Measurements from ENCODE around the gene TARBP1. TPM values are rescaled to one million over a fixed set of nuclear protein-coding genes. Genes with fewer than 3 reads are reported as not detected.

Gene TARBP1
- total and polyA plus RNA-seq, 2 of the 13 experiments (the other 11 are each of a cell fraction or from before 2014, with no cell fraction given) = 37.7 to 67.0 TPM

DNA sequence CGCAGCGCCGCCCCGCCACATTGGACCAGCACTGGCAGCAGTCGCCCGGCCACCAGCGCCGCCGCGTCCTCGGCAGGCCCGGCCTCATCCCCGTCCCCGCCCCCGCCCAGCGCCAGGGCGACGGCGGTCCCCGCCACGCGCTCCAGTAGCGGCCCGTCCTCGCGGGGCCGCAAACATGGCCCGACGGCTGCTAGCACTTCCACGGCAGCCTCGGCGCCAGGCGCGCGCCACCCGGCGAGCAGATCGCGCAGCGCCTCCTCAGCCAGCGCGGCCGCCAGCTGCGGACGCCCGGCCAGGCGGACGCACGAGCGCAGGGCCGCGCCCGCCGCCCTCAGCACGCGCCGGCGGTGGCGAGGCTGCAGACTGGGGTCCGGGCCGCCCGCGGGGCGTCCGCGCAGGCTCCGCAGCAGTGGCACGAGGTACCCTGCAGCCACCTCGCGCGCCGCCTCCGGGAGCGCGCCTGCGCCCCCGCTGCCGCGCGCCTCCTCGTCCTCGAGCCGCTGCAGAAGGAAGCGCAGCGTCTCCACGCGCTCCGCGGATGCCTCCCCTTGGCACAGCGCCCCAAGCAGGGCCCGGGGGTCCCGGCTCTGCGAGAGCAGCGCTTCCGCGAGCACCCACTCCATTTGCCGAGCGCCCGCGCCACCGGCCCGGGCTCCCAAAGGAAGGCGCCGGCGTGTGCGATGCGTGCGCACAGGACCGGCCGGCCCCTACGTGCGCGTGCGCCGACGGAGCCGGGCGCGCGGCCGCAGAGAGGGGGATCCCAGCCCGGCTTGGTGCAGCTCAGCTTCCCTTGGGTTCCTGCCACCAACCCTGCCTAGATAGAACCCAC lies at the start of gene TARBP1 (continued):
- no peak for TF ChIP-seq ZNF414 (CRISPR knock-in tag; IDR thresholded peaks at IDR 0.05)
- TF ChIP-seq ZFX (CRISPR knock-in tag; IDR thresholded peaks at IDR 0.05; ENCODE audit: low read depth) = peak; percentile 77; the same call in 1 of the 2 replicates
- TF ChIP-seq ZNF550 (CRISPR knock-in tag; IDR thresholded peaks at IDR 0.05; ENCODE audit: borderline replicate concordance) = no peak
- TF ChIP-seq RFX3 (CRISPR knock-in tag; IDR thresholded peaks at IDR 0.05) = no peak
- no peak; the same call in 1 of the 2 replicates for TF ChIP-seq ZNF558 (CRISPR knock-in tag; IDR thresholded peaks at IDR 0.05; ENCODE audit: borderline replicate concordance)
- TF ChIP-seq, protein P1, sequence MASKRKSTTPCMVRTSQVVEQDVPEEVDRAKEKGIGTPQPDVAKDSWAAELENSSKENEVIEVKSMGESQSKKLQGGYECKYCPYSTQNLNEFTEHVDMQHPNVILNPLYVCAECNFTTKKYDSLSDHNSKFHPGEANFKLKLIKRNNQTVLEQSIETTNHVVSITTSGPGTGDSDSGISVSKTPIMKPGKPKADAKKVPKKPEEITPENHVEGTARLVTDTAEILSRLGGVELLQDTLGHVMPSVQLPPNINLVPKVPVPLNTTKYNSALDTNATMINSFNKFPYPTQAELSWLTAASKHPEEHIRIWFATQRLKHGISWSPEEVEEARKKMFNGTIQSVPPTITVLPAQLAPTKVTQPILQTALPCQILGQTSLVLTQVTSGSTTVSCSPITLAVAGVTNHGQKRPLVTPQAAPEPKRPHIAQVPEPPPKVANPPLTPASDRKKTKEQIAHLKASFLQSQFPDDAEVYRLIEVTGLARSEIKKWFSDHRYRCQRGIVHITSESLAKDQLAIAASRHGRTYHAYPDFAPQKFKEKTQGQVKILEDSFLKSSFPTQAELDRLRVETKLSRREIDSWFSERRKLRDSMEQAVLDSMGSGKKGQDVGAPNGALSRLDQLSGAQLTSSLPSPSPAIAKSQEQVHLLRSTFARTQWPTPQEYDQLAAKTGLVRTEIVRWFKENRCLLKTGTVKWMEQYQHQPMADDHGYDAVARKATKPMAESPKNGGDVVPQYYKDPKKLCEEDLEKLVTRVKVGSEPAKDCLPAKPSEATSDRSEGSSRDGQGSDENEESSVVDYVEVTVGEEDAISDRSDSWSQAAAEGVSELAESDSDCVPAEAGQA (IDR thresholded peaks at IDR 0.05; ENCODE audit: low read depth) = no peak
- TF ChIP-seq, protein P1 (CRISPR knock-in tag; IDR thresholded peaks at IDR 0.05; ENCODE audit: borderline replicate concordance) = peak; percentile 76; the same call in 1 of the 2 replicates
- peak; percentile 18; the same call in 1 of the 2 replicates for TF ChIP-seq DRAP1 (CRISPR knock-in tag; IDR thresholded peaks at IDR 0.05)
- TF ChIP-seq, protein P2, sequence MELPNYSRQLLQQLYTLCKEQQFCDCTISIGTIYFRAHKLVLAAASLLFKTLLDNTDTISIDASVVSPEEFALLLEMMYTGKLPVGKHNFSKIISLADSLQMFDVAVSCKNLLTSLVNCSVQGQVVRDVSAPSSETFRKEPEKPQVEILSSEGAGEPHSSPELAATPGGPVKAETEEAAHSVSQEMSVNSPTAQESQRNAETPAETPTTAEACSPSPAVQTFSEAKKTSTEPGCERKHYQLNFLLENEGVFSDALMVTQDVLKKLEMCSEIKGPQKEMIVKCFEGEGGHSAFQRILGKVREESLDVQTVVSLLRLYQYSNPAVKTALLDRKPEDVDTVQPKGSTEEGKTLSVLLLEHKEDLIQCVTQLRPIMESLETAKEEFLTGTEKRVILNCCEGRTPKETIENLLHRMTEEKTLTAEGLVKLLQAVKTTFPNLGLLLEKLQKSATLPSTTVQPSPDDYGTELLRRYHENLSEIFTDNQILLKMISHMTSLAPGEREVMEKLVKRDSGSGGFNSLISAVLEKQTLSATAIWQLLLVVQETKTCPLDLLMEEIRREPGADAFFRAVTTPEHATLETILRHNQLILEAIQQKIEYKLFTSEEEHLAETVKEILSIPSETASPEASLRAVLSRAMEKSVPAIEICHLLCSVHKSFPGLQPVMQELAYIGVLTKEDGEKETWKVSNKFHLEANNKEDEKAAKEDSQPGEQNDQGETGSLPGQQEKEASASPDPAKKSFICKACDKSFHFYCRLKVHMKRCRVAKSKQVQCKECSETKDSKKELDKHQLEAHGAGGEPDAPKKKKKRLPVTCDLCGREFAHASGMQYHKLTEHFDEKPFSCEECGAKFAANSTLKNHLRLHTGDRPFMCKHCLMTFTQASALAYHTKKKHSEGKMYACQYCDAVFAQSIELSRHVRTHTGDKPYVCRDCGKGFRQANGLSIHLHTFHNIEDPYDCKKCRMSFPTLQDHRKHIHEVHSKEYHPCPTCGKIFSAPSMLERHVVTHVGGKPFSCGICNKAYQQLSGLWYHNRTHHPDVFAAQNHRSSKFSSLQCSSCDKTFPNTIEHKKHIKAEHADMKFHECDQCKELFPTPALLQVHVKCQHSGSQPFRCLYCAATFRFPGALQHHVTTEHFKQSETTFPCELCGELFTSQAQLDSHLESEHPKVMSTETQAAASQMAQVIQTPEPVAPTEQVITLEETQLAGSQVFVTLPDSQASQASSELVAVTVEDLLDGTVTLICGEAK (IDR thresholded peaks at IDR 0.05) = no peak
- TF ChIP-seq, protein P2 (CRISPR knock-in tag; IDR thresholded peaks at IDR 0.05) = 0 out of 2 replicates have a peak, but pooled peaks have one; percentile 36
- TF ChIP-seq ZNF557 (CRISPR knock-in tag; IDR thresholded peaks at IDR 0.05) = no peak
- peak; percentile 53; the same call in 1 of the 2 replicates for TF ChIP-seq TBX2 (CRISPR knock-in tag; IDR thresholded peaks at IDR 0.05; ENCODE audit: borderline replicate concordance)
